H9 (cell line): ENCODE data around the gene ECEL1. TPM values are rescaled to one million over a fixed set of nuclear protein-coding genes. Genes with fewer than 3 reads are reported as not detected.

Source experiments
- DNase-seq: peaks from one replicate; pipeline ENCODE4 v3.0.0-alpha.2; 2017
- H2AFZ ChIP-seq: one replicate; pipeline ENCODE4 v1.6.1; 2013; ENCODE audit warnings: mild to moderate bottlenecking, low read length, control low read depth, moderate library complexity
- H2AK5ac ChIP-seq: 2 replicates; pipeline ENCODE4 v1.6.1; 2013; ENCODE audit warnings: low read length, control low read depth, mixed read lengths; ENCODE audit not compliant: insufficient read length
- H2BK120ac ChIP-seq: one replicate; pipeline ENCODE4 v1.6.1; 2013; ENCODE audit warnings: low read depth, mild to moderate bottlenecking, low read length, control low read depth, inconsistent platforms; ENCODE audit not compliant: poor library complexity, severe bottlenecking
- H2BK12ac ChIP-seq: 2 replicates; pipeline ENCODE4 v1.6.1; 2013; ENCODE audit warnings: low read length, control low read depth, mixed read lengths, low read depth; ENCODE audit not compliant: insufficient read length
- H2BK15ac ChIP-seq: 2 replicates; pipeline ENCODE4 v1.6.1; 2013; ENCODE audit warnings: low read depth, low read length, control low read depth
- H2BK20ac ChIP-seq: one replicate; pipeline ENCODE4 v1.6.1; 2013; ENCODE audit warnings: low read depth, mild to moderate bottlenecking, low read length, control low read depth, inconsistent platforms; ENCODE audit not compliant: poor library complexity, severe bottlenecking
- H2BK5ac ChIP-seq: 2 replicates; pipeline ENCODE4 v1.6.1; 2013; ENCODE audit warnings: low read length, control low read depth, mixed read lengths; ENCODE audit not compliant: insufficient read length
- H3K14ac ChIP-seq: 2 replicates; pipeline ENCODE4 v1.6.1; 2013; ENCODE audit warnings: low read length, control low read depth; ENCODE audit not compliant: insufficient read depth
- H3K18ac ChIP-seq: 2 replicates; pipeline ENCODE4 v1.6.1; 2013; ENCODE audit warnings: low read depth, mild to moderate bottlenecking, mixed read lengths, low read length, control low read depth; ENCODE audit not compliant: insufficient read length
- H3K23ac ChIP-seq: 2 replicates; pipeline ENCODE4 v1.6.1; 2013; ENCODE audit warnings: low read length, control low read depth, mixed read lengths, low read depth; ENCODE audit not compliant: insufficient read length
- H3K23me2 ChIP-seq: 2 replicates; pipeline ENCODE4 v1.6.1; 2013; ENCODE audit warnings: low read depth, mild to moderate bottlenecking, mixed read lengths, low read length, control low read depth; ENCODE audit not compliant: insufficient read length, poor library complexity, severe bottlenecking
- H3K27ac ChIP-seq: 2 replicates; pipeline ENCODE4 v1.5.1; 2013; ENCODE audit warnings: low read length, control low read depth, mixed read lengths, low read depth; ENCODE audit not compliant: insufficient read length
- H3K27me3 ChIP-seq: 2 replicates; pipeline ENCODE4 v1.6.1; 2013; ENCODE audit warnings: low read length, control low read depth, inconsistent platforms; ENCODE audit not compliant: insufficient read depth
- H3K4ac ChIP-seq: 2 replicates; pipeline ENCODE4 v1.6.1; 2013; ENCODE audit warnings: low read depth, mild to moderate bottlenecking, control low read depth, inconsistent platforms, low read length, moderate library complexity
- H3K4me1 ChIP-seq: 2 replicates; pipeline ENCODE4 v1.6.1; 2013; ENCODE audit warnings: low read length, control low read depth, inconsistent platforms; ENCODE audit not compliant: insufficient read depth
- H3K4me2 ChIP-seq: 2 replicates; pipeline ENCODE4 v1.6.1; 2013; ENCODE audit warnings: low read length, control low read depth, mixed read lengths; ENCODE audit not compliant: insufficient read length, insufficient read depth
- H3K56ac ChIP-seq: 2 replicates; pipeline ENCODE4 v1.6.1; 2013; ENCODE audit warnings: low read depth, mild to moderate bottlenecking, mixed read lengths, low read length, control low read depth; ENCODE audit not compliant: insufficient read length
- H3K79me1 ChIP-seq: 2 replicates; pipeline ENCODE4 v1.6.1; 2013; ENCODE audit warnings: low read depth, mild to moderate bottlenecking, moderate library complexity, low read length, control low read depth, inconsistent platforms; ENCODE audit not compliant: insufficient read depth, poor library complexity, severe bottlenecking
- H3K79me2 ChIP-seq: 2 replicates; pipeline ENCODE4 v1.6.1; 2013; ENCODE audit warnings: low read length, control low read depth, inconsistent platforms; ENCODE audit not compliant: insufficient read depth
- H3K9ac ChIP-seq: 2 replicates; pipeline ENCODE4 v1.6.1; 2013; ENCODE audit warnings: low read length, control low read depth, mixed read lengths; ENCODE audit not compliant: insufficient read length; ENCODE audit errors: extremely low read depth
- H3K9me3 ChIP-seq: one replicate; pipeline ENCODE4 v1.6.1; 2013; ENCODE audit warnings: low read depth, low read length, inconsistent platforms; ENCODE audit not compliant: control insufficient read depth
- H3T11ph ChIP-seq: one replicate; pipeline ENCODE4 v1.6.1; 2013; ENCODE audit warnings: mild to moderate bottlenecking, low read length, control low read depth, inconsistent platforms
- H4K20me1 ChIP-seq: one replicate; pipeline ENCODE4 v1.6.1; 2013; ENCODE audit not compliant: control insufficient read depth, insufficient read length, insufficient read depth
- H4K5ac ChIP-seq: 2 replicates; pipeline ENCODE4 v1.6.1; 2013; ENCODE audit warnings: low read depth, mild to moderate bottlenecking, mixed read lengths, low read length, control low read depth; ENCODE audit not compliant: insufficient read length
- H4K8ac ChIP-seq: replicated peaks from 2 replicates; pipeline ENCODE4 v1.6.1; 2013; ENCODE audit warnings: low read length, control low read depth, mixed read lengths, low read depth; ENCODE audit not compliant: insufficient read length
- H4K91ac ChIP-seq: 2 replicates; pipeline ENCODE4 v1.6.1; 2013; ENCODE audit warnings: low read depth, mild to moderate bottlenecking, moderate library complexity, mixed read lengths, low read length, control low read depth; ENCODE audit not compliant: insufficient read length
- H3K27ac Mint-ChIP-seq, 3 experiments: 2 replicates in 2 of 3; 3 replicates in 1 of 3; pipeline ENCODE4 v1.8.0; 2020 to 2021; ENCODE audit warnings: mixed read lengths in 3 of 3, mild to moderate bottlenecking in 1 of 3, moderate library complexity in 1 of 3
- H3K27me3 Mint-ChIP-seq: 2 replicates; pipeline ENCODE4 v1.8.0; 2021; ENCODE audit warnings: low read depth, mild to moderate bottlenecking, moderate library complexity, mixed read lengths
- H3K36me3 Mint-ChIP-seq, 3 experiments: 2 replicates in 2 of 3; 3 replicates in 1 of 3; pipeline ENCODE4 v1.8.0; 2020 to 2021; ENCODE audit warnings: low read depth in 3 of 3, mixed read lengths in 3 of 3; ENCODE audit not compliant: insufficient read depth in 1 of 3
- H3K4me1 Mint-ChIP-seq, 2 experiments: 2 replicates each; pipeline ENCODE4 v1.8.0; 2020; ENCODE audit warnings: mixed read lengths in 2 of 2
- H3K4me3 Mint-ChIP-seq, 2 experiments: 2 replicates in 1 of 2; 3 replicates in 1 of 2; pipeline ENCODE4 v1.8.0; 2020 to 2021; ENCODE audit warnings: mild to moderate bottlenecking in 2 of 2, mixed read lengths in 2 of 2, moderate library complexity in 1 of 2
- H3K9me3 Mint-ChIP-seq, 2 experiments: 2 replicates in 1 of 2; 3 replicates in 1 of 2; pipeline ENCODE4 v1.8.0; 2020; ENCODE audit warnings: mild to moderate bottlenecking in 2 of 2, mixed read lengths in 2 of 2, moderate library complexity in 1 of 2
- CTCF ChIP-seq: fragments of 200-600 bp; sonication (generic); conservative IDR thresholded peaks from 3 replicates; pipeline ENCODE4 v1.8.0; 2021; ENCODE audit warnings: antibody characterized with exemption, mild to moderate bottlenecking
- WGBS: extraction: QIAGEN DNeasy Blood & Tissue Kit; methylation state at CpG from one replicate; pipeline ENCODE4 v1.1.7; 2013; ENCODE audit warnings: missing lambda C conversion rate, low lambda C conversion rate, mixed read lengths; ENCODE audit not compliant: insufficient read length; ENCODE audit errors: extremely low coverage; 5-methylcytosine and 5-hydroxymethylcytosine counted together
- total RNA-seq: library from RNA; stranded (reverse); gene quantifications from 2 replicates; pipeline ENCODE4 v1.2.1, GENCODE V29; 2021

ECEL1 gene
- total RNA-seq, 1 experiment from 2014 or later, result 8.4 TPM

GRCh38 chr2:232506709-232507108 lies 19.1 kb upstream of the ECEL1 start:
- H3K4me1 Mint-ChIP-seq, result peaks cover 17 to 47% of the 10 kb centered on the region in 2 experiments
- Histone ChIP-seq H4K8ac (no peak overlapping the region), H4K20me1 (peaks cover 3% of the 10 kb centered on the region), H3K79me2 (no peaks in the 10 kb centered on the region), H3T11ph (no peak overlapping the region), H3K4ac (no peak overlapping the region), H3K4me2 (no peak overlapping the region), H2BK120ac (no peak overlapping the region), H4K91ac (no peak overlapping the region), H2BK12ac (no peak overlapping the region), H3K27ac (no peak overlapping the region), H3K14ac (no peak overlapping the region), H3K9ac (no peak overlapping the region), H2BK15ac (no peak overlapping the region), H3K9me3 (no peaks in the 10 kb centered on the region), H3K23me2 (peaks cover 12% of the 10 kb centered on the region), H3K18ac (no peak overlapping the region), H3K27me3 (peaks cover 17% of the 10 kb centered on the region), H3K23ac (no peak overlapping the region), H2AK5ac (no peak overlapping the region), H3K56ac (no peak overlapping the region), H2BK5ac (no peak overlapping the region), H2AFZ (no peak overlapping the region), H2BK20ac (no peak overlapping the region), H3K4me1 (0 out of 2 replicates have a peak, but pooled peaks cover 2% of the 10 kb centered on the region), H3K79me1 (no peaks in the 10 kb centered on the region), H4K5ac (no peak overlapping the region)
- TF ChIP-seq CTCF, result no peak
- peaks cover 0 to 2% of the 10 kb centered on the region in 2 experiments; a peak in 2 of 5 replicates for H3K9me3 Mint-ChIP-seq
- no peak overlapping the region for H3K27ac Mint-ChIP-seq
- no CpG with 5 or more reads among the region's 4 CpGs for WGBS
- no peaks in the 10 kb centered on the region for H3K36me3 Mint-ChIP-seq
- no peak overlapping the region for H3K4me3 Mint-ChIP-seq
- no peak for DNase-seq
- peaks cover 56% of the 10 kb centered on the region for H3K27me3 Mint-ChIP-seq
